Lower leg skin (tissue), 4 donors: Measurements from ENCODE around the gene EML4. TPM values are rescaled to one million over a fixed set of nuclear protein-coding genes. Genes with fewer than 3 reads are reported as not detected.

Experiments
- DNase-seq, 2 donors: peaks; one replicate each; pipeline ENCODE4 v3.0.0-alpha.2; 2019; ENCODE audit warnings: low spot score in 2 of 2
- H3K4me3 ChIP-seq: fragments of 200-600 bp; sonication (generic); 2 replicates; pipeline ENCODE4 v1.5.1; 2017; ENCODE audit warnings: mild to moderate bottlenecking, low read depth; ENCODE audit not compliant: poor library complexity, severe bottlenecking
- POLR2A ChIP-seq, 2 donors: fragments of 450-650 bp; IDR thresholded peaks; one replicate each; pipeline ENCODE4 v1.6.1; 2016 to 2017; ENCODE audit warnings: antibody characterized with exemption in 2 of 2, mild to moderate bottlenecking in 1 of 2, moderate library complexity in 1 of 2
- WGBS, 2 donors: methylation state at CpG; one replicate each; pipeline ENCODE4 v1.1.5; 2018; 5-methylcytosine and 5-hydroxymethylcytosine counted together
- intact Hi-C: fragments of 100-400 bp; cut with DNase I; formaldehyde crosslinking; loops from one replicate; pipeline ENCODE4 v1.15.0; 2023; ENCODE audit warnings: low total_unique reads
- total RNA-seq, 4 donors: library from RNA; depleted of rRNA; stranded (reverse); fragments of >200 nt; gene quantifications; one replicate each; pipeline ENCODE4 v1.1.0, GENCODE V29; 2016
- TF ChIP-seq, protein P1 (sequence below), 3 donors: fragments of 450-650 bp; IDR thresholded peaks; one replicate each; pipeline ENCODE4 v1.5.1; 2016; ENCODE audit warnings: antibody characterized with exemption in 3 of 3, mild to moderate bottlenecking in 3 of 3, moderate library complexity in 2 of 3

EML4 gene
- total RNA-seq, 4 donors from 2014 or later = 29.5 to 37.4 (median 33.6) TPM

DNA sequence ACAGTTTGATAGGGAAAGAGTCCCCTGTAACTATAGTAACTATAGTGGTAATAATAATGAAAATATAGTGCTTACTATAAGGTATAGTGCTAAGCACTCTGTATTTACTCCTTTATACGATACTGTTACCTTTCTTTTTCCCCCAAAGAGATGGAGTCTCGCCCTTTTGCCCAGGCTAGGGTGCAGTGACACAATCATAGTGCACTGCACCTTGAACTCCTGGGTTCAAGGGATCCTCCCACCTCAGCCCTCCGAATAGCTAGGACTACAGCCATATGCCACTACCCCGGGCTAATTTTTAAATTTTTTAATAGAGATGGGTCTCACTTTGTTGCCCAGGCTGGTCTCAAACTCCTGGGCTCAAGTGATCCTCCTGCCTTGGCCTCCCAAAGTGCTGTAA is 34.6 kb downstream of the EML4 start:
- TF ChIP-seq POLR2A (IDR thresholded peaks at IDR 0.05) = no peak
- TF ChIP-seq, protein P1, sequence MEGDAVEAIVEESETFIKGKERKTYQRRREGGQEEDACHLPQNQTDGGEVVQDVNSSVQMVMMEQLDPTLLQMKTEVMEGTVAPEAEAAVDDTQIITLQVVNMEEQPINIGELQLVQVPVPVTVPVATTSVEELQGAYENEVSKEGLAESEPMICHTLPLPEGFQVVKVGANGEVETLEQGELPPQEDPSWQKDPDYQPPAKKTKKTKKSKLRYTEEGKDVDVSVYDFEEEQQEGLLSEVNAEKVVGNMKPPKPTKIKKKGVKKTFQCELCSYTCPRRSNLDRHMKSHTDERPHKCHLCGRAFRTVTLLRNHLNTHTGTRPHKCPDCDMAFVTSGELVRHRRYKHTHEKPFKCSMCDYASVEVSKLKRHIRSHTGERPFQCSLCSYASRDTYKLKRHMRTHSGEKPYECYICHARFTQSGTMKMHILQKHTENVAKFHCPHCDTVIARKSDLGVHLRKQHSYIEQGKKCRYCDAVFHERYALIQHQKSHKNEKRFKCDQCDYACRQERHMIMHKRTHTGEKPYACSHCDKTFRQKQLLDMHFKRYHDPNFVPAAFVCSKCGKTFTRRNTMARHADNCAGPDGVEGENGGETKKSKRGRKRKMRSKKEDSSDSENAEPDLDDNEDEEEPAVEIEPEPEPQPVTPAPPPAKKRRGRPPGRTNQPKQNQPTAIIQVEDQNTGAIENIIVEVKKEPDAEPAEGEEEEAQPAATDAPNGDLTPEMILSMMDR (IDR thresholded peaks at IDR 0.05) = no peak
- 92 to 95% methylated on average over 4 of the region's 4 CpGs for WGBS, 2 donors
- no peak for DNase-seq
- intact Hi-C loops = no loop called here
- no peak overlapping the region for H3K4me3 ChIP-seq

DNA sequence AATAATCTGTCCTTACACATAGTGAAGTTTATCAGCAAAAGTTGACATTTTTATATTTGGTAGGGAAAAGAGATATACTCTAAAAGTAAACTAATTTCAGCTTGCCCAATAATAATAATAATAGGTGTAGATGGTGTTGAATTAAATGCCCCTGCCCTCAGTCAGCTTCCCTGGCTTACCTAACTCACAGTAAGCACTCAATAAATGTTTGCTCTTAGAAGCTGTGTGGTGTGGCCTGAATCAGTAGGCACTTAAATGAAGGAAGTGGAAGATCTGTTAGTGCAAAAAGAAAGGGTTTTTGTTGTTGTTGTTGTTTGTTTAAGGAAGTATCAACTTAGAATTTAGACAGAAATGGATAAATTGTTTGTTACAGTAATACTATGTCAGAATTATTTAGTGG is 36.2 kb downstream of the EML4 start:
- intact Hi-C loops = no loop called here
- H3K4me3 ChIP-seq = no peak overlapping the region
- DNase-seq = no peak
- TF ChIP-seq, protein P1 (IDR thresholded peaks at IDR 0.05) = no peak
- TF ChIP-seq POLR2A (IDR thresholded peaks at IDR 0.05) = no peak

DNA sequence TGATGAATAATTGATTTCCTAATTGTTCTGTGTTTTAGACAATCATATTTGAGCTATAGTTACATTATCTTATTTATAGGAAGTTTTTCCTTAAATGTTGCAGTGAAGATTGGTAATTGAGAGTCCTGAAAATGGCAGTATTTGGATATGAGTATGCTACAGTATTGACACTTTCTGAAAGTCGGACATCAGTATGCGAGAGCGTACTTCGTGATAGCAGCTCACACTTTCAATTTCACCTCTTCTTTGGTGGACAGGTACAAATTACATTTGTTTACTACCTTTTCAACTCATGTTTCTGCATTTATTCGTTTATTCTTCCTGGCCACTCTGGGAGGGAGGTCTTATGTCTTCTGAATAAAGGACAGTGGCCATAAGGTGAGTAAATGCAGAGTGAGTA is 38.7 kb downstream of the EML4 start:
- no peak overlapping the region for H3K4me3 ChIP-seq
- intact Hi-C loops = no loop called here
- DNase-seq = no peak
- WGBS, 2 donors = 94% methylated on average over 5 of the region's 5 CpGs
- TF ChIP-seq, protein P1 (IDR thresholded peaks at IDR 0.05) = no peak
- no peak for TF ChIP-seq POLR2A (IDR thresholded peaks at IDR 0.05)

DNA sequence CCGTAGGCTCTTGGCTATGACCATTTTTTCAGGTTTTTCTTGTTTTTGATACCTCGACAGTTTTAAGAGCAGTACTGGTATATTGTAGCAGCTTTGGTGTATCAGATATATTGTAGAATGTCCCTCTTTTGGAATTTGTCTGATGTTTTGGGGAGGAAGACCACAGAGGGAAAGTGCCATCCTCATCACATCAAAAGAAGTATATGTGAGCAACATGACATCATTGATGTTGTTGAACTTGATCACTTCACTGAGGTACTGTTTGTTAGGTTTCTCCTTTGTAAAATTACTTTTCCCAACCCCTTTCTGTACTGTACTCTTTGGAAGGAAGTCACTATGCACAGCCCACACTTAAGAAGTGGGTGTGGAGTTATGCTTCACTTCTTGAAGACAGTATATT is 41.0 kb downstream of the EML4 start:
- no peak for DNase-seq
- no peak for TF ChIP-seq POLR2A (IDR thresholded peaks at IDR 0.05)
- TF ChIP-seq, protein P1 (IDR thresholded peaks at IDR 0.05) = no peak
- WGBS, 2 donors = 94% methylated on average over 2 of the region's 2 CpGs
- H3K4me3 ChIP-seq = no peak overlapping the region
- intact Hi-C loops = no loop called here

DNA sequence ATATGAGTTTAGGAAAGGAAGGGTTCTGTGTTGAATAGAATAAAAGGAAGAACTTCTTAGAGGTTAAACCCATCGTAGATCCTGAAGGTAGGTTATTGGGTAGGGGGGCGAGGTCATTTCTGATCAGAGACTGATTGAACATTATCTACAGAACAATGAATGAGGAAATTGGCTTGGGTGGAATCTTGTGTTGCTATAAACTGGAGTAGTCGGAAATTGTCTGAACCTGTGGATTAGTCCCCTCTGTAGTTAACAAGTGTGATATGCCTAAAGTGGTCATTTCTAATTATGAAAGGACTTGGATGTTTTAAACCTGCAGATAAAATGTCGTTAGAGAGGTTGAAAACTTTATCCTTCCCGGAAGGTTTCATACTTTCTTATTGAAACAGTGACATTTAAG is 42.1 kb downstream of the EML4 start:
- intact Hi-C loops = no loop called here

DNA sequence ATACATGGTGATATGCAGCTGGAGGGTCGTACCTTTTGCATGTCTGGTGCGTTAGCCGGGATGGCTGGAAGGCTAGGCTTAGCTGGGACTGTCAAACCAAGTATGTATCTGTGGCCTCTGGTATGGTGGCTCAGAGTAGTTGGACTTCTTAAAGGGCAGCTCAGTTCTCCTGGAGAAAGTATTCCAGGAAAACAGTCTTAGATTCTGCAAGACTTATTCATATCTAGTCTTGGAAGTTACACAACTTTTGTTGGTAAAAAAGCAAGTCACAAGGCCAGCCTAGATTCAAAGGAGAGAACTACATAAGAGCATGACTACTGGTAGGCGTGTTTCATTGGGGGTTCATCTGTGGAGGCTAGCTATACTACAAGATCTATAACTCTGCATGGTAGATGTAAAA is 45.5 kb downstream of the EML4 start:
- TF ChIP-seq, protein P1 (IDR thresholded peaks at IDR 0.05) = no peak
- TF ChIP-seq POLR2A (IDR thresholded peaks at IDR 0.05) = no peak
- intact Hi-C loops = no loop called here

More for the DNA sequence above, 42.1 kb downstream of the EML4 start:
- no peak for DNase-seq
- H3K4me3 ChIP-seq = no peak overlapping the region
- TF ChIP-seq, protein P1 (IDR thresholded peaks at IDR 0.05) = no peak
- TF ChIP-seq POLR2A (IDR thresholded peaks at IDR 0.05) = no peak
- whole genome bisulfite sequencing, 2 donors = 93 to 94% methylated on average over 5 of the region's 5 CpGs

More for the DNA sequence above, 45.5 kb downstream of the EML4 start:
- no peak for DNase-seq
- no peak overlapping the region for H3K4me3 ChIP-seq
- 93 to 99% methylated on average over 4 of the region's 4 CpGs for WGBS, 2 donors
